Keratinocyte (primary cell): Measurements from ENCODE around the gene SERTM1. TPM values are rescaled to one million over a fixed set of nuclear protein-coding genes. Genes with fewer than 3 reads are reported as not detected.

Source experiments
- DNase-seq: peaks from one replicate; pipeline ENCODE4 v3.0.0-alpha.2; 2011; ENCODE audit warnings: low read depth, missing footprints, low spot score
- FAIRE-seq: peaks from 2 replicates; lab custom pipeline; 2011; peaks lifted over from hg19 to GRCh38; lab: Jason Lieb, UNC
- H2AFZ ChIP-seq: 2 replicates; pipeline ENCODE4 v1.6.0; 2012; ENCODE audit warnings: low read length, control low read depth, inconsistent platforms; ENCODE audit not compliant: control insufficient read depth
- H3K27ac ChIP-seq: 2 replicates; pipeline ENCODE4 v1.5.1; 2011; ENCODE audit warnings: low read length; ENCODE audit not compliant: control insufficient read depth, insufficient read depth
- H3K27me3 ChIP-seq: 3 replicates; pipeline ENCODE4 v1.6.0; 2011; ENCODE audit warnings: low read length; ENCODE audit not compliant: control insufficient read depth, insufficient read depth; ENCODE audit errors: extremely low read depth
- H3K36me3 ChIP-seq, 2 experiments: 2 replicates in 1 of 2; 3 replicates in 1 of 2; pipeline ENCODE4 v1.5.1; 2011; ENCODE audit warnings: low read length in 2 of 2, mild to moderate bottlenecking in 1 of 2; ENCODE audit not compliant: control insufficient read depth in 2 of 2, insufficient read depth in 2 of 2; ENCODE audit errors: extremely low read depth in 1 of 2
- H3K4me1 ChIP-seq: 3 replicates; pipeline ENCODE4 v1.5.1; 2011; ENCODE audit warnings: low read length; ENCODE audit not compliant: control insufficient read depth, insufficient read depth; ENCODE audit errors: extremely low read depth
- H3K4me2 ChIP-seq: 3 replicates; pipeline ENCODE4 v1.6.0; 2011; ENCODE audit warnings: low read depth, low read length; ENCODE audit not compliant: control insufficient read depth, insufficient read depth; ENCODE audit errors: extremely low read depth
- H3K4me3 ChIP-seq, 3 experiments: fragments of 200-600 bp in 1 of 3; sonication (generic) in 1 of 3; 2 replicates in 2 of 3; 3 replicates in 1 of 3; pipeline ENCODE4 v1.5.1; 2011 to 2016; ENCODE audit warnings: low read length in 3 of 3, mild to moderate bottlenecking in 3 of 3, control low read depth in 2 of 3, inconsistent platforms in 1 of 3, low read depth in 1 of 3, mixed read lengths in 1 of 3, mixed run types in 1 of 3, moderate library complexity in 1 of 3; ENCODE audit not compliant: control insufficient read depth in 2 of 3, insufficient read depth in 2 of 3; ENCODE audit errors: extremely low read depth in 1 of 3
- H3K79me2 ChIP-seq: 2 replicates; pipeline ENCODE4 v1.6.0; 2012; ENCODE audit warnings: low read length; ENCODE audit not compliant: control insufficient read depth, insufficient read depth
- H3K9ac ChIP-seq: 3 replicates; pipeline ENCODE4 v1.6.0; 2011; ENCODE audit warnings: low read length; ENCODE audit not compliant: control insufficient read depth, insufficient read depth; ENCODE audit errors: extremely low read depth
- H3K9me1 ChIP-seq: 3 replicates; pipeline ENCODE4 v1.6.0; 2011; ENCODE audit warnings: low read length; ENCODE audit not compliant: control insufficient read depth, insufficient read depth; ENCODE audit errors: extremely low read depth
- H3K9me3 ChIP-seq: 2 replicates; pipeline ENCODE4 v1.5.1; 2012; ENCODE audit warnings: low read depth, low read length; ENCODE audit not compliant: control insufficient read depth
- H4K20me1 ChIP-seq: 3 replicates; pipeline ENCODE4 v1.6.0; 2011; ENCODE audit warnings: low read length; ENCODE audit not compliant: control insufficient read depth, insufficient read depth; ENCODE audit errors: extremely low read depth
- EZH2 ChIP-seq: IDR thresholded peaks from one replicate; pipeline ENCODE4 v1.6.1; 2012; ENCODE audit warnings: inconsistent platforms, mild to moderate bottlenecking, low read length, moderate library complexity
- dilution Hi-C: fragments of 300-500 bp; cut with MboI; formaldehyde crosslinking; loops from one replicate; pipeline ENCODE4 v1.7.0; 2020; ENCODE audit warnings: low sequenced_read_pairs; ENCODE audit not compliant: extremely low pct_ligation_motif_present
- polyA plus RNA-seq, 5 experiments: library from polyadenylated mRNA; depleted of rRNA in 3 of 5; stranded (reverse) in 3 of 5; stranded (forward) in 1 of 5; unstranded in 1 of 5; fragments of >200 nt; gene quantifications; 1 replicate in 1 of 5; 2 replicates in 3 of 5; 3 replicates in 1 of 5; pipeline versions ENCODE4 v1.2.1 to v1.2.3, GENCODE V29; 2011 to 2012; ENCODE audit warnings: missing spikeins in 2 of 5, low read depth in 1 of 5, low replicate concordance in 1 of 5
- TF ChIP-seq, protein P1 (sequence below), 3 experiments: IDR thresholded peaks in 1 of 3; conservative IDR thresholded peaks in 1 of 3; optimal IDR thresholded peaks in 1 of 3; 2 replicates in 2 of 3; 3 replicates in 1 of 3; pipeline versions ENCODE3 to v1.5.1; 2011; ENCODE audit warnings: low read length in 3 of 3, mild to moderate bottlenecking in 3 of 3, moderate library complexity in 2 of 3, control low read depth in 1 of 3, inconsistent platforms in 1 of 3; ENCODE audit not compliant: insufficient read depth in 2 of 3; ENCODE audit errors: extremely low read depth in 1 of 3

SERTM1 gene
- polyA plus RNA-seq, 1 donor (not counting 4 experiments of a cell fraction or from before 2014, with no cell fraction given): not detected

DNA sequence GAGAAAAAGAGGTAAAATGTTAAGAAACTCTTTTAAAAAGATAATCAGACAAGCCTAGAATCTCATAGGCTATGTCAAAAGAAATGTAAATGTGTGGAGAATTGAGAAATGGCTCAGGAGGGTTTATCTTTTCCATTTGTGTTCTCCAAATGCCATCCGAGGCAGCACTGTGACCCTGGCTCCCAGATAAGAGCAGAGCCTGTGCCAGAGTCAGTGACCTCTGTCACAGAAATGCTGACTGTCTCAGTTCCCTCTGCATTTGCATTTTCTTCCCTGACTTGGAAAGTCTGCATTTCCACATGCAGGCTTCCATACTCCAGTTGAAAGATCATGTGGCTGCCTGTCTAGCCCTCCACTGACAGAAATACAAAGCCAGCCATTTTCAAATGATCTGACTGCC, 42.0 kb downstream of the SERTM1 start:
- no peak overlapping the region for H3K4me2 ChIP-seq
- DNase-seq (no peak), FAIRE-seq (no peak)
- no peaks in the 10 kb centered on the region for H3K9me1 ChIP-seq
- no peaks in the 10 kb centered on the region for H3K9me3 ChIP-seq
- no peak overlapping the region for H3K27ac ChIP-seq
- H2AFZ ChIP-seq: no peak overlapping the region
- dilution Hi-C loops: no loop called here
- no peak overlapping the region for H3K9ac ChIP-seq
- no peaks in the 10 kb centered on the region for H3K27me3 ChIP-seq
- no peaks in the 10 kb centered on the region for H3K79me2 ChIP-seq
- H3K4me3 ChIP-seq: no peak overlapping the region
- H4K20me1 ChIP-seq: no peaks in the 10 kb centered on the region
- TF ChIP-seq, protein P1, sequence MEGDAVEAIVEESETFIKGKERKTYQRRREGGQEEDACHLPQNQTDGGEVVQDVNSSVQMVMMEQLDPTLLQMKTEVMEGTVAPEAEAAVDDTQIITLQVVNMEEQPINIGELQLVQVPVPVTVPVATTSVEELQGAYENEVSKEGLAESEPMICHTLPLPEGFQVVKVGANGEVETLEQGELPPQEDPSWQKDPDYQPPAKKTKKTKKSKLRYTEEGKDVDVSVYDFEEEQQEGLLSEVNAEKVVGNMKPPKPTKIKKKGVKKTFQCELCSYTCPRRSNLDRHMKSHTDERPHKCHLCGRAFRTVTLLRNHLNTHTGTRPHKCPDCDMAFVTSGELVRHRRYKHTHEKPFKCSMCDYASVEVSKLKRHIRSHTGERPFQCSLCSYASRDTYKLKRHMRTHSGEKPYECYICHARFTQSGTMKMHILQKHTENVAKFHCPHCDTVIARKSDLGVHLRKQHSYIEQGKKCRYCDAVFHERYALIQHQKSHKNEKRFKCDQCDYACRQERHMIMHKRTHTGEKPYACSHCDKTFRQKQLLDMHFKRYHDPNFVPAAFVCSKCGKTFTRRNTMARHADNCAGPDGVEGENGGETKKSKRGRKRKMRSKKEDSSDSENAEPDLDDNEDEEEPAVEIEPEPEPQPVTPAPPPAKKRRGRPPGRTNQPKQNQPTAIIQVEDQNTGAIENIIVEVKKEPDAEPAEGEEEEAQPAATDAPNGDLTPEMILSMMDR (optimal IDR thresholded peaks at IDR 0.05 in 1 of 3, IDR thresholded peaks at IDR 0.05 in 1 of 3, conservative IDR thresholded peaks at IDR 0.05 in 1 of 3; ENCODE audit: extremely low read depth in 1 of 3, insufficient read depth in 2 of 3, low read length in 3 of 3): no peak
- TF ChIP-seq EZH2: no peak
- H3K4me1 ChIP-seq: no peaks in the 10 kb centered on the region
- H3K36me3 ChIP-seq: no peaks in the 10 kb centered on the region

DNA sequence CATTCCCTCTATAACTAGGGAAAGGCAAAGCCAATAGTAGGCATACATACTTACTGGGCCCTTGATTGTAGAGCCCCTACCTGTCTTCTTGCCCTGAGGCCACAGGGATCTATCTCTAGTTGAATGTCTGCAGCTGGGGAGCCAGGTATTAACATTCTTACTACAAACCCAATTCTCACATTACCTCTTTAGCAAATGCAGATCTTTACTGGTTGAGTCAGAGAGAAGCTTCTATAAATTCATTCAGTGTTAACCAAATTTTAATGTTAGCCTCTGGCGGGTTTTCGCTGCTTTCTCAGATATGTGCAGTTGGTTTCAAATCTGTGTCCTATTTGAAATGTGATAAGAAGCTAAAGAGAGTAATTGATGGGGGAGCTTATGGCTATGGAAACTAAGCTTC, 43.2 kb downstream of the SERTM1 start:
- H3K9me3 ChIP-seq: no peaks in the 10 kb centered on the region
- TF ChIP-seq EZH2: no peak
- TF ChIP-seq, protein P1 (optimal IDR thresholded peaks at IDR 0.05 in 1 of 3, IDR thresholded peaks at IDR 0.05 in 1 of 3, conservative IDR thresholded peaks at IDR 0.05 in 1 of 3; ENCODE audit: extremely low read depth in 1 of 3, insufficient read depth in 2 of 3, low read length in 3 of 3): no peak
- no peaks in the 10 kb centered on the region for H3K79me2 ChIP-seq
- H3K9ac ChIP-seq: no peak overlapping the region
- dilution Hi-C loops: no loop called here
- FAIRE-seq: no peak
- H3K4me2 ChIP-seq: no peak overlapping the region
- no peak overlapping the region for H3K4me3 ChIP-seq
- H3K27me3 ChIP-seq: no peaks in the 10 kb centered on the region
- no peak overlapping the region for H3K27ac ChIP-seq
- H4K20me1 ChIP-seq: no peaks in the 10 kb centered on the region
- H3K9me1 ChIP-seq: no peaks in the 10 kb centered on the region
- no peaks in the 10 kb centered on the region for H3K4me1 ChIP-seq
- DNase-seq: no peak
- H3K36me3 ChIP-seq: no peaks in the 10 kb centered on the region
- no peak overlapping the region for H2AFZ ChIP-seq
